Stimulated activated CD8-positive, alpha-beta memory T cell treated with anti-CD3 and anti-CD28 coated beads, Interleukin-4, amount 100 ng/mL, for 48 hours (primary cell): ENCODE measurements around the gene ABCC11.

ENCODE experiments used
- DNase-seq: peaks from one replicate; pipeline ENCODE4 v3.0.0-alpha.2; 2020

ABCC11 gene

GRCh38 chr16:48157794-48158193 is 89.5 kb downstream of the ABCC11 start:
- no peak for DNase-seq

GRCh38 chr16:48157302-48157701 is 90.0 kb downstream of the ABCC11 start:
- DNase-seq = no peak

GRCh38 chr16:48156790-48157209 is 90.5 kb downstream of the ABCC11 start:
- DNase-seq = peak; percentile 95

GRCh38 chr16:48155926-48156789 is 91.2 kb downstream of the ABCC11 start, which contains the start of gene ABCC12:
TSS of gene ABCC12 (minus strand) at chr16:48155993. CDS start at chr16:48146424, 9,569 bp downstream.
- no peak for DNase-seq

GRCh38 chr16:48153774-48154173 is 93.6 kb downstream of the ABCC11 start:
- DNase-seq = no peak

GRCh38 chr16:48152226-48152625 is 95.1 kb downstream of the ABCC11 start:
- no peak for DNase-seq

- DNase-seq = no peak
These were observed 96.6 kb downstream of the ABCC11 start for GRCh38 chr16:48150707-48151106.

GRCh38 chr16:48146710-48147109 is 100.6 kb downstream of the ABCC11 start:
- DNase-seq = no peak

GRCh38 chr16:48146131-48146530 is 101.2 kb downstream of the ABCC11 start:
- DNase-seq = no peak

- DNase-seq = no peak
These were observed 103.4 kb downstream of the ABCC11 start for GRCh38 chr16:48143812-48144368.

GRCh38 chr16:48140821-48141220 is 106.5 kb downstream of the ABCC11 start:
- no peak for DNase-seq

GRCh38 chr16:48139517-48139916 is 107.8 kb downstream of the ABCC11 start:
- DNase-seq = no peak

GRCh38 chr16:48138543-48138942 is 108.8 kb downstream of the ABCC11 start:
- no peak for DNase-seq

GRCh38 chr16:48137822-48138221 is 109.5 kb downstream of the ABCC11 start:
- DNase-seq = no peak

GRCh38 chr16:48136547-48137360 is 110.6 kb downstream of the ABCC11 start:
- DNase-seq = no peak

GRCh38 chr16:48133455-48134211 is 113.7 kb downstream of the ABCC11 start:
- no peak for DNase-seq

- no peak for DNase-seq
These were observed 114.6 kb downstream of the ABCC11 start for GRCh38 chr16:48132696-48133095.

GRCh38 chr16:48131201-48131935 is 116.0 kb downstream of the ABCC11 start:
- DNase-seq = no peak

GRCh38 chr16:48129926-48130325 is 117.4 kb downstream of the ABCC11 start:
- no peak for DNase-seq

GRCh38 chr16:48128769-48129168 is 118.6 kb downstream of the ABCC11 start:
- no peak for DNase-seq

GRCh38 chr16:48126801-48127644 is 120.3 kb downstream of the ABCC11 start:
- DNase-seq = no peak
